ENCODE data around the gene SLBP.

GRCh38 chr4:1746265-1746691 lies 34.2 kb upstream of the SLBP start:
- TF ChIP-seq CTCF (IDR thresholded peaks at IDR 0.05 in 4 of 5, conservative IDR thresholded peaks at IDR 0.05 in 1 of 5) (peak; percentile 59 to 87 (median 76)), POLR2A (IDR thresholded peaks at IDR 0.05) (no peak)
